Cerebellar nuclear complex (tissue), 1 donor: ENCODE measurements around the gene APLP1.
A peak's percentile ranks its signal among the peaks of the same experiment; 100 is the strongest.
"Not testable (repeated sequence)": the region's sequence is repeated elsewhere in the genome, so short reads cannot be mapped to it uniquely, and the experiment has no call there.

Experiments
- DNase-seq, 2 experiments: peaks; one replicate each; lab custom pipeline; 2025; lab: John Stamatoyannopoulos, UW

The APLP1 gene

GRCh38 chr19:35852029-35852780, 16.2 kb upstream of the APLP1 start, which contains the start of gene NPHS1:
Gene NPHS1 (minus strand): TSS chr19:35852504. CDS start chr19:35851837, 667 bp downstream.
- DNase-seq = no peak

GRCh38 chr19:35853038-35853756, 15.2 kb upstream of the APLP1 start:
- no peak for DNase-seq

GRCh38 chr19:35856546-35857149, 11.7 kb upstream of the APLP1 start, which contains the start of gene KIRREL2:
Gene KIRREL2 (plus strand): TSS chr19:35856911. CDS start chr19:35857120, 209 bp downstream.
- DNase-seq = no peak

GRCh38 chr19:35858311-35858710, 10.1 kb upstream of the APLP1 start:
- no peak for DNase-seq

GRCh38 chr19:35859414-35859813, 9.0 kb upstream of the APLP1 start:
- DNase-seq = no peak

GRCh38 chr19:35860436-35860817, 7.9 kb upstream of the APLP1 start:
- no peak for DNase-seq

GRCh38 chr19:35860818-35861639, 7.3 kb upstream of the APLP1 start:
- no peak for DNase-seq

GRCh38 chr19:35861640-35862160, 6.7 kb upstream of the APLP1 start:
- no peak for DNase-seq

- DNase-seq = no peak
Measured at GRCh38 chr19:35862528-35862927, 5.8 kb upstream of the APLP1 start.

GRCh38 chr19:35863018-35863417, 5.4 kb upstream of the APLP1 start:
- DNase-seq = no peak

- DNase-seq = no peak
Measured at GRCh38 chr19:35868823-35869326, 501 bp downstream of the APLP1 start.

- peak; percentile 28 to 46 for DNase-seq
Measured at GRCh38 chr19:35869327-35870123, 1.2 kb downstream of the APLP1 start.

GRCh38 chr19:35870124-35870736, 1.9 kb downstream of the APLP1 start:
- DNase-seq = not testable (repeated sequence)

- DNase-seq = no peak
Measured at GRCh38 chr19:35870798-35871197, 2.4 kb downstream of the APLP1 start.

GRCh38 chr19:35871611-35872010, 3.2 kb downstream of the APLP1 start:
- no peak for DNase-seq

GRCh38 chr19:35872180-35872579, 3.8 kb downstream of the APLP1 start:
- DNase-seq = no peak

- DNase-seq = no peak
Measured at GRCh38 chr19:35874392-35874930, 6.1 kb downstream of the APLP1 start.

- DNase-seq = no peak
Measured at GRCh38 chr19:35879068-35879467, 10.7 kb downstream of the APLP1 start.

- peak in 1 of 2 experiments; percentile 14 for DNase-seq
Measured at GRCh38 chr19:35879770-35880317, 11.5 kb downstream of the APLP1 start.
